ENCODE results near the gene MAEA. TPM values are rescaled to one million over a fixed set of nuclear protein-coding genes. Genes with fewer than 3 reads are reported as not detected.

MAEA gene
- total and polyA plus RNA-seq, 10 of the 15 experiments (the other 5 are each of a cell fraction or from before 2014, with no cell fraction given): 3.6 to 67.1 (median 54.6) TPM

GRCh38 chr4:1339489-1339888 is 49.8 kb downstream of the MAEA start:
- TF ChIP-seq SMAD5 (IDR thresholded peaks at IDR 0.05; ENCODE audit: low read depth) (no peak), MEF2A (IDR thresholded peaks at IDR 0.05; ENCODE audit: insufficient read depth, low read depth, low read length) (no peak), ZNF384 (IDR thresholded peaks at IDR 0.05; ENCODE audit: borderline replicate concordance, low read depth, low read length) (no peak), IRF4 (IDR thresholded peaks at IDR 0.05; ENCODE audit: low read depth, low read length) (no peak), POLR2AphosphoS2 (IDR thresholded peaks at IDR 0.05; ENCODE audit: low read depth, low read length) (no peak), BCL11A (IDR thresholded peaks at IDR 0.05; ENCODE audit: low read depth, low read length) (no peak), SKIL (IDR thresholded peaks at IDR 0.05; ENCODE audit: low read depth, poor library complexity, severe bottlenecking) (no peak), NFYA (IDR thresholded peaks at IDR 0.05; ENCODE audit: borderline replicate concordance, low read depth, low read length) (no peak), HSF1 (IDR thresholded peaks at IDR 0.05; ENCODE audit: low read depth, low read length) (no peak), REST (IDR thresholded peaks at IDR 0.05; ENCODE audit: low read depth, low read length) (no peak), ZSCAN29 (IDR thresholded peaks at IDR 0.05) (no peak)
- intact Hi-C loops (cut with micrococcal nuclease; ENCODE audit: unreplicated experiment) (no loop called here), in situ Hi-C loops (cut with MboI) (no loop called here)
- peaks cover 25% of the 10 kb centered on the region in 2 experiments for H3K36me3 ChIP-seq (ENCODE audit: control insufficient read depth in 2 of 2, insufficient read depth in 2 of 2, low read length in 1 of 2)
- no peak overlapping the region for H3K27ac ChIP-seq (ENCODE audit: control insufficient read depth, insufficient read depth)
- no peak overlapping the region for H3K4me2 ChIP-seq (ENCODE audit: control insufficient read depth, insufficient read depth)
- POLR2A ChIA-PET: no interaction called here
- H4K20me1 ChIP-seq (ENCODE audit: control insufficient read depth, insufficient read depth): no peaks in the 10 kb centered on the region
- no peaks in the 10 kb centered on the region; the same call in 2 of the 3 replicates for H3K9me3 ChIP-seq (replicated peaks; ENCODE audit: control insufficient read depth, insufficient read depth, low read length)
- H3K27me3 ChIP-seq (replicated peaks in 1 of 2; ENCODE audit: control insufficient read depth in 2 of 2, insufficient read depth in 2 of 2, low read length in 1 of 2): no peaks in the 10 kb centered on the region
- H3K4me1 ChIP-seq (ENCODE audit: control insufficient read depth, insufficient read depth, low read length): no peaks in the 10 kb centered on the region
- H2AFZ ChIP-seq (ENCODE audit: control insufficient read depth, low read depth, low read length): no peak overlapping the region
- SMC1A ChIA-PET (ENCODE audit: uncharacterized antibody, unreplicated experiment): no interaction called here
- over 99% methylated on average over 34 of the region's 38 CpGs for WGBS (ENCODE audit: insufficient coverage, insufficient replicate concordance, low lambda C conversion rate, missing lambda C conversion rate)
- no peak overlapping the region for H3K4me3 ChIP-seq
- FAIRE-seq: no peak
- BruUV-seq (replicated peaks): TSS peak; percentile 69
- RAD21 ChIA-PET (ENCODE audit: unreplicated experiment): no interaction called here
- DNase-seq (ENCODE audit: low read depth, low spot score): no peak
- no peak for ATAC-seq
- H3K79me2 ChIP-seq (ENCODE audit: control insufficient read depth, insufficient read depth, low read length): no peaks in the 10 kb centered on the region
- CTCF ChIA-PET: interaction anchor here (1.2 kb wide), 1 partner anchor 16 kb away, joined by 4 read pairs; no protein-coding TSS in a partner anchor
- no peak overlapping the region for H3K9ac ChIP-seq (ENCODE audit: control insufficient read depth, insufficient read depth, low read length)

Data from GM12878 (cell line).